Measurements from ENCODE around the gene SFMBT2. TPM values are rescaled to one million over a fixed set of nuclear protein-coding genes. Genes with fewer than 3 reads are reported as not detected.

Gene SFMBT2
- total and polyA plus RNA-seq, 2 of the 13 experiments (the other 11 are each of a cell fraction or from before 2014, with no cell fraction given): 0.01 to 0.02 TPM

- TF ChIP-seq PRDM10 (CRISPR knock-in tag; IDR thresholded peaks at IDR 0.05; ENCODE audit: low read depth) (no peak), NCOR1 (IDR thresholded peaks at IDR 0.05; ENCODE audit: borderline replicate concordance, low read length) (no peak), SAP130 (CRISPR knock-in tag; IDR thresholded peaks at IDR 0.05; ENCODE audit: low read depth) (no peak)
These were observed 179.1 kb downstream of the SFMBT2 start (continued) for GRCh38 chr10:7231509-7232414.

GRCh38 chr10:7230951-7231350 lies 179.9 kb downstream of the SFMBT2 start:
- H3K27ac ChIP-seq (ENCODE audit: extremely low read length, insufficient read depth, low read length): no peak overlapping the region
- intact Hi-C loops (cut with micrococcal nuclease; ENCODE audit: unreplicated experiment): no loop called here
- H3K4me2 ChIP-seq (ENCODE audit: low read depth, low read length): no peak overlapping the region
- no peak overlapping the region for H3K4me3 ChIP-seq (replicated peaks in 1 of 3; ENCODE audit: insufficient read depth in 1 of 3, low read depth in 2 of 3, low read length in 3 of 3)
- no peaks in the 10 kb centered on the region for H3K36me3 ChIP-seq (replicated peaks in 1 of 2; ENCODE audit: control insufficient read depth in 1 of 2, insufficient read depth in 2 of 2, low read length in 2 of 2)
- WGBS (ENCODE audit: low lambda C conversion rate): 21% methylated on average over 4 of the region's 4 CpGs
- TF ChIP-seq NFYB (CRISPR knock-in tag; IDR thresholded peaks at IDR 0.05): no peak
- in situ Hi-C loops (cut with HindIII; ENCODE audit: extremely low pct_ligation_motif_present, low pct_unique_long_range_greater_than_20kb): no loop called here
- CTCF ChIA-PET (ENCODE audit: low intra/inter-chr PET ratio, low total read pairs): no interaction called here
- no peaks in the 10 kb centered on the region for H4K20me1 ChIP-seq (ENCODE audit: insufficient read depth, low read length)
- H3K4me1 ChIP-seq (ENCODE audit: insufficient read depth, low read length): peaks cover 13% of the 10 kb centered on the region
- H3K9me3 ChIP-seq (ENCODE audit: low read length): 0 out of 2 replicates have a peak, but pooled peaks cover 6% of the 10 kb centered on the region
- ATAC-seq: no peak
- peaks cover 0 to 4% of the 10 kb centered on the region in 2 experiments; a peak in 1 of 5 replicates for H3K27me3 ChIP-seq (ENCODE audit: control insufficient read depth in 1 of 2, insufficient read depth in 2 of 2, low read length in 2 of 2)
- no peak for DNase-seq (ENCODE audit: low spot score)
- POLR2A ChIA-PET: no interaction called here
- no TSS peak for BruUV-seq (replicated peaks)
- H3K9ac ChIP-seq (ENCODE audit: insufficient read depth, low read depth, low read length): no peak overlapping the region
- no peak overlapping the region for H2AFZ ChIP-seq (ENCODE audit: low read length)
- no peak for FAIRE-seq
- H3K79me2 ChIP-seq (ENCODE audit: insufficient read depth, low read length): no peaks in the 10 kb centered on the region

Measured in HepG2 (cell line).